IMR-90 (cell line): ENCODE measurements around the gene FMNL1. TPM values are rescaled to one million over a fixed set of nuclear protein-coding genes. Genes with fewer than 3 reads are reported as not detected.
A peak's percentile ranks its signal among the peaks of the same experiment; 100 is the strongest.

Source experiments
- ATAC-seq: fragments of 200-7000 bp; cut with Tn5 transposase; 2 replicates; pipeline ENCODE4 v1.9.1; 2020; ENCODE audit warnings: low read depth, mild to moderate bottlenecking, moderate library complexity
- BruUV-seq: library from RNA; stranded (reverse); fragments of 400-500 nt; replicated peaks from 2 replicates; lab custom pipeline; 2021; lab: Mats Ljungman, UMichigan
- CTCF ChIA-PET: fragments of 300-600 bp; formaldehyde crosslinking; extraction: SDS; loops from one replicate; lab custom pipeline; 2021; ENCODE audit warnings: antibody characterized with exemption; lab: Yijun Ruan, JAX
- POLR2A ChIA-PET: fragments of 300-600 bp; sonication (Branson Sonifier 250); formaldehyde crosslinking; loops from one replicate; lab custom pipeline; 2022; ENCODE audit warnings: antibody characterized with exemption; ENCODE audit not compliant: unreplicated experiment; lab: Charles Lee
- DNase-seq: peaks from one replicate; pipeline ENCODE4 v3.0.0; 2013
- H2AFZ ChIP-seq: replicated peaks from 2 replicates; pipeline ENCODE3; 2013; ENCODE audit warnings: low read length, mild to moderate bottlenecking; ENCODE audit not compliant: poor library complexity
- H2AK5ac ChIP-seq: 2 replicates; pipeline ENCODE4 v1.6.1; 2013; ENCODE audit warnings: low read depth, low read length, inconsistent platforms
- H2AK9ac ChIP-seq: replicated peaks from 2 replicates; pipeline ENCODE3; 2013; ENCODE audit warnings: mild to moderate bottlenecking, low read depth, low read length, moderate library complexity; ENCODE audit not compliant: poor library complexity
- H2BK120ac ChIP-seq: 2 replicates; pipeline ENCODE4 v1.6.1; 2013; ENCODE audit warnings: low read depth, low read length, inconsistent platforms
- H2BK15ac ChIP-seq: 3 replicates; pipeline ENCODE4 v1.6.1; 2013; ENCODE audit warnings: low read depth, low read length, inconsistent platforms
- H2BK20ac ChIP-seq: 2 replicates; pipeline ENCODE4 v1.6.1; 2013; ENCODE audit warnings: low read depth, mild to moderate bottlenecking, inconsistent platforms, low read length, moderate library complexity
- H2BK5ac ChIP-seq: 2 replicates; pipeline ENCODE4 v1.6.1; 2013; ENCODE audit warnings: mild to moderate bottlenecking, low read depth, low read length, inconsistent platforms; ENCODE audit not compliant: poor library complexity, severe bottlenecking
- H3K14ac ChIP-seq: replicated peaks from 2 replicates; pipeline ENCODE4 v1.6.1; 2013; ENCODE audit warnings: low read depth, low read length, inconsistent platforms
- H3K18ac ChIP-seq: 2 replicates; pipeline ENCODE4 v1.6.1; 2013; ENCODE audit warnings: low read depth, low read length, control low read depth
- H3K23ac ChIP-seq: 2 replicates; pipeline ENCODE4 v1.6.1; 2013; ENCODE audit warnings: low read depth, low read length, inconsistent platforms
- H3K27ac ChIP-seq: 2 replicates; pipeline ENCODE4 v1.5.1; 2013; ENCODE audit warnings: mild to moderate bottlenecking, control low read depth, low read length; ENCODE audit not compliant: insufficient read depth
- H3K27me3 ChIP-seq: 2 replicates; pipeline ENCODE4 v1.6.1; 2013; ENCODE audit warnings: low read length; ENCODE audit not compliant: control insufficient read depth, insufficient read depth
- H3K36me3 ChIP-seq: 2 replicates; pipeline ENCODE4 v1.6.1; 2013; ENCODE audit warnings: low read length, mixed read lengths; ENCODE audit not compliant: control insufficient read depth, insufficient read depth
- H3K4ac ChIP-seq: 2 replicates; pipeline ENCODE4 v1.6.1; 2013; ENCODE audit warnings: low read depth, low read length, inconsistent platforms
- H3K4me1 ChIP-seq: 2 replicates; pipeline ENCODE4 v1.6.1; 2013; ENCODE audit warnings: low read length, mixed read lengths; ENCODE audit not compliant: control insufficient read depth, insufficient read depth
- H3K4me2 ChIP-seq: 2 replicates; pipeline ENCODE4 v1.6.1; 2013; ENCODE audit warnings: low read depth, mild to moderate bottlenecking, control low read depth, low read length, moderate library complexity
- H3K4me3 ChIP-seq: 2 replicates; pipeline ENCODE4 v1.5.1; 2013; ENCODE audit warnings: low read depth, mild to moderate bottlenecking, control low read depth, low read length, moderate library complexity; ENCODE audit not compliant: insufficient read depth
- H3K56ac ChIP-seq: 2 replicates; pipeline ENCODE4 v1.6.1; 2013; ENCODE audit warnings: low read length, inconsistent platforms; ENCODE audit not compliant: insufficient read depth; ENCODE audit errors: extremely low read depth
- H3K79me1 ChIP-seq, 2 experiments: 2 replicates each; pipeline ENCODE4 v1.6.1; 2013; ENCODE audit warnings: low read length in 2 of 2, inconsistent platforms in 1 of 2, low read depth in 1 of 2
- H3K9ac ChIP-seq: 2 replicates; pipeline ENCODE4 v1.6.1; 2013; ENCODE audit warnings: low read depth, low read length, control low read depth
- H3K9me1 ChIP-seq: 2 replicates; pipeline ENCODE4 v1.6.1; 2013; ENCODE audit warnings: low read length, inconsistent platforms; ENCODE audit not compliant: insufficient read depth
- H3K9me3 ChIP-seq: 2 replicates; pipeline ENCODE4 v1.6.1; 2013; ENCODE audit warnings: low read length; ENCODE audit not compliant: control insufficient read depth, insufficient read depth
- H4K20me1 ChIP-seq: 2 replicates; pipeline ENCODE4 v1.6.1; 2013; ENCODE audit warnings: low read length, inconsistent platforms; ENCODE audit not compliant: insufficient read depth
- H4K5ac ChIP-seq: 2 replicates; pipeline ENCODE4 v1.6.1; 2013; ENCODE audit warnings: mild to moderate bottlenecking, low read depth, low read length, control low read depth
- H4K8ac ChIP-seq, 2 experiments: 2 replicates each; pipeline ENCODE4 v1.6.1; 2013; ENCODE audit warnings: low read depth in 2 of 2, low read length in 2 of 2, control low read depth in 1 of 2, inconsistent platforms in 1 of 2
- H4K91ac ChIP-seq: 2 replicates; pipeline ENCODE4 v1.6.1; 2013; ENCODE audit warnings: low read depth, low read length, inconsistent platforms; ENCODE audit not compliant: insufficient read depth
- CEBPB ChIP-seq: IDR thresholded peaks from 2 replicates; pipeline ENCODE4 v1.6.1; 2012; ENCODE audit warnings: low read depth, low read length, improper control_type of control experiment
- CHD1 ChIP-seq: IDR thresholded peaks from 2 replicates; pipeline ENCODE4 v1.6.1; 2012; ENCODE audit warnings: low read depth, low read length, improper control_type of control experiment
- MAFK ChIP-seq: IDR thresholded peaks from 2 replicates; pipeline ENCODE4 v1.6.1; 2012; ENCODE audit warnings: low read depth, low read length, improper control_type of control experiment
- NFE2L2 ChIP-seq: fragments of 150-350 bp; IDR thresholded peaks from 2 replicates; pipeline ENCODE4 v1.6.1; 2016; ENCODE audit warnings: low read depth, mild to moderate bottlenecking, low read length
- RFX5 ChIP-seq: IDR thresholded peaks from 2 replicates; pipeline ENCODE4 v1.8.0; 2012; ENCODE audit warnings: low read depth, mild to moderate bottlenecking, low read length, moderate library complexity
- SMC3 ChIP-seq: fragments of 150-350 bp; IDR thresholded peaks from 2 replicates; pipeline ENCODE4 v1.6.1; 2016; ENCODE audit warnings: low read depth, mild to moderate bottlenecking, antibody characterized with exemption, low read length, moderate library complexity
- WGBS, 2 experiments: methylation state at CpG; one replicate each; pipeline versions ENCODE4 v1.1.5 to v1.1.7; 2013; ENCODE audit warnings: missing lambda C conversion rate in 2 of 2; ENCODE audit not compliant: insufficient read length in 1 of 2; ENCODE audit errors: extremely low coverage in 2 of 2; 5-methylcytosine and 5-hydroxymethylcytosine counted together
- dilution Hi-C: fragments of 300-500 bp; cut with HindIII; formaldehyde crosslinking; loops from one replicate; pipeline ENCODE4 v1.14.3; 2018; ENCODE audit warnings: low sequenced_read_pairs; ENCODE audit not compliant: unreplicated experiment
- in situ Hi-C: fragments of 300-500 bp; cut with MboI; formaldehyde crosslinking; loops from 3 replicates; pipeline ENCODE4 v1.14.3; 2019; ENCODE audit warnings: low sequenced_read_pairs, inconsistent platforms, mixed read lengths
- intact Hi-C: fragments of 100-400 bp; cut with micrococcal nuclease; formaldehyde crosslinking; loops from 2 replicates; pipeline ENCODE4 v1.10.0; 2022
- polyA plus RNA-seq, 3 experiments: library from polyadenylated mRNA; depleted of rRNA; stranded (reverse); fragments of >200 nt; gene quantifications; 2 replicates each; pipeline ENCODE4 v1.2.3, GENCODE V29; 2012; ENCODE audit warnings: low replicate concordance in 1 of 3
- total RNA-seq: library from RNA; depleted of rRNA; stranded (reverse); fragments of >200 nt; gene quantifications from 2 replicates; pipeline ENCODE4 v1.2.3, GENCODE V29; 2012
- TF ChIP-seq, protein P1 (sequence below): conservative IDR thresholded peaks from 2 replicates; pipeline ENCODE4 v1.5.1; 2012; ENCODE audit warnings: mild to moderate bottlenecking, low read depth, low read length, improper control_type of control experiment
- TF ChIP-seq, protein P2 (sequence below): fragments of 150-350 bp; IDR thresholded peaks from 2 replicates; pipeline ENCODE4 v1.6.1; 2016; ENCODE audit warnings: low read depth, mild to moderate bottlenecking, low read length, moderate library complexity, borderline replicate concordance
- TF ChIP-seq, protein P3 (sequence below): fragments of 150-350 bp; IDR thresholded peaks from 2 replicates; pipeline ENCODE4 v1.6.1; 2017; ENCODE audit warnings: mild to moderate bottlenecking, antibody characterized with exemption, low read length, low read depth

Gene FMNL1
- total and polyA plus RNA-seq, 2 of the 4 experiments (the other 2 are of a cell fraction): 0.36 to 2.3 TPM

DNA sequence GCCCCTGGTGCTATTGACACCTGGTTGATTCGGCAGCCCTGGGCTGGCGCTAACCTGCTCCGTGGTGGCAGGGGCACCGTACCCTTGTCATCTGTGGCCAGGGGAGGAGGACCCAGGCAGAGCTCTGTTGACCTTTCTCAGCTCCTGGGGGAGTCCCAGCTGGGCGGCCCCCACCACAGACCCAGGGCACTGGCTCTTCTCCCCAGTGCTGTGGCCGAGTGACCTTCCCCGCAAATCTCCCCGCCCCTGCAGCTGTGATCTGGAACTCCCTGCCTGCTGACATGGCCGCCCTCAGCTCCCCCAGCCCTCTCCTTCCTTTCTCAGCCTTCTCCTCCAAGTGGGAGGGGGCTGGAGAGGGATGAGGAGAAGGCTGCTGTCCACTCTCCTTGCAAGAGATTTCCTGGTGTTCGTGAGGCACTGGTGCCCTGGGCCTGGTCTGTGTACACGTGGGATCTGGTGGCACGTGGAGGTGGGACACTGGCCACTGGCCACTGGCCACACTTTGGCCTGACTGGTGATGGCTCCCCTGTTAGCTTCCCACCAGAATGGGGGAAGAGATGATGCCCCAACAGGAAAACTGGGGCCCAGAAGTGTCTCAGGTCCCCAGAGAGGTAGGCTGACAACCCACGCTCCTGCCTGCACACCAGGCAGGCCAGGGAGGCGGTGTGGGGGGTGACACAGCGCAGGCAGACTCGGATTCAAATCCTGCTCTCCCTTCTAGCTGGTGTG is 8.2 kb downstream of the FMNL1 start:
- Histone ChIP-seq H3K23ac (peak overlapping the region; percentile 74; the same call in 1 of the 2 replicates), H3K18ac (peak overlapping the region; percentile 87), H3K4ac (peak overlapping the region; percentile 97), H3K9ac (no peak overlapping the region), H2BK120ac (peak overlapping the region; percentile 98), H3K14ac (peak overlapping the region; percentile 96), H2BK15ac (peak overlapping the region; percentile 86; the same call in 2 of the 3 replicates), H2BK20ac (peak overlapping the region; percentile 89), H3K4me2 (no peak overlapping the region), H3K56ac (peak overlapping the region; percentile 31; the same call in 1 of the 2 replicates), H4K8ac (peak overlapping the region; percentile 87 to 98), H4K20me1 (no peaks in the 10 kb centered on the region), H4K91ac (peak overlapping the region; percentile 96), H3K36me3 (no peaks in the 10 kb centered on the region), H3K27ac (peak overlapping the region; percentile 91), H3K4me1 (peaks cover 37% of the 10 kb centered on the region), H3K79me1 (peaks cover 0 to 28% of the 10 kb centered on the region in 2 experiments; a peak in 3 of 4 replicates), H3K4me3 (no peak overlapping the region), H2AFZ (peak overlapping the region; percentile 68), H2AK9ac (peak overlapping the region; percentile 99), H3K9me1 (peaks cover 24% of the 10 kb centered on the region), H2AK5ac (peak overlapping the region; percentile 75), H3K9me3 (no peaks in the 10 kb centered on the region), H2BK5ac (peak overlapping the region; percentile 85), H4K5ac (peak overlapping the region; percentile 96), H3K27me3 (no peaks in the 10 kb centered on the region)
- in situ Hi-C loops (no loop called here), dilution Hi-C loops (no loop called here), intact Hi-C loops (no loop called here)
- ATAC-seq (no peak), DNase-seq (no peak)
- no peak for TF ChIP-seq CHD1
- no peak for TF ChIP-seq SMC3
- TF ChIP-seq, protein P1, sequence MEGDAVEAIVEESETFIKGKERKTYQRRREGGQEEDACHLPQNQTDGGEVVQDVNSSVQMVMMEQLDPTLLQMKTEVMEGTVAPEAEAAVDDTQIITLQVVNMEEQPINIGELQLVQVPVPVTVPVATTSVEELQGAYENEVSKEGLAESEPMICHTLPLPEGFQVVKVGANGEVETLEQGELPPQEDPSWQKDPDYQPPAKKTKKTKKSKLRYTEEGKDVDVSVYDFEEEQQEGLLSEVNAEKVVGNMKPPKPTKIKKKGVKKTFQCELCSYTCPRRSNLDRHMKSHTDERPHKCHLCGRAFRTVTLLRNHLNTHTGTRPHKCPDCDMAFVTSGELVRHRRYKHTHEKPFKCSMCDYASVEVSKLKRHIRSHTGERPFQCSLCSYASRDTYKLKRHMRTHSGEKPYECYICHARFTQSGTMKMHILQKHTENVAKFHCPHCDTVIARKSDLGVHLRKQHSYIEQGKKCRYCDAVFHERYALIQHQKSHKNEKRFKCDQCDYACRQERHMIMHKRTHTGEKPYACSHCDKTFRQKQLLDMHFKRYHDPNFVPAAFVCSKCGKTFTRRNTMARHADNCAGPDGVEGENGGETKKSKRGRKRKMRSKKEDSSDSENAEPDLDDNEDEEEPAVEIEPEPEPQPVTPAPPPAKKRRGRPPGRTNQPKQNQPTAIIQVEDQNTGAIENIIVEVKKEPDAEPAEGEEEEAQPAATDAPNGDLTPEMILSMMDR: no peak
- TF ChIP-seq RFX5: no peak
- TF ChIP-seq, protein P2, sequence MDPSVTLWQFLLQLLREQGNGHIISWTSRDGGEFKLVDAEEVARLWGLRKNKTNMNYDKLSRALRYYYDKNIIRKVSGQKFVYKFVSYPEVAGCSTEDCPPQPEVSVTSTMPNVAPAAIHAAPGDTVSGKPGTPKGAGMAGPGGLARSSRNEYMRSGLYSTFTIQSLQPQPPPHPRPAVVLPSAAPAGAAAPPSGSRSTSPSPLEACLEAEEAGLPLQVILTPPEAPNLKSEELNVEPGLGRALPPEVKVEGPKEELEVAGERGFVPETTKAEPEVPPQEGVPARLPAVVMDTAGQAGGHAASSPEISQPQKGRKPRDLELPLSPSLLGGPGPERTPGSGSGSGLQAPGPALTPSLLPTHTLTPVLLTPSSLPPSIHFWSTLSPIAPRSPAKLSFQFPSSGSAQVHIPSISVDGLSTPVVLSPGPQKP: no peak
- TF ChIP-seq CEBPB: no peak
- TF ChIP-seq, protein P3, sequence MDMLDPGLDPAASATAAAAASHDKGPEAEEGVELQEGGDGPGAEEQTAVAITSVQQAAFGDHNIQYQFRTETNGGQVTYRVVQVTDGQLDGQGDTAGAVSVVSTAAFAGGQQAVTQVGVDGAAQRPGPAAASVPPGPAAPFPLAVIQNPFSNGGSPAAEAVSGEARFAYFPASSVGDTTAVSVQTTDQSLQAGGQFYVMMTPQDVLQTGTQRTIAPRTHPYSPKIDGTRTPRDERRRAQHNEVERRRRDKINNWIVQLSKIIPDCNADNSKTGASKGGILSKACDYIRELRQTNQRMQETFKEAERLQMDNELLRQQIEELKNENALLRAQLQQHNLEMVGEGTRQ: no peak
- TF ChIP-seq NFE2L2: no peak
- no peak for TF ChIP-seq MAFK
- CTCF ChIA-PET: interaction anchor here (0.8 to 1.3 kb wide), 2 partner anchors 81 to 95 kb away, joined by 3 to 5 read pairs (median 3); partner anchors contain the start of gene ACBD4
- POLR2A ChIA-PET: no interaction called here
- BruUV-seq: no TSS peak
- WGBS, 2 experiments: 100% methylated on average over 4 of the region's 16 CpGs; no CpG with 5 or more reads in 1 of the 2 experiments
